DMS79 treated with DMSO at 0.1 percent for 48 hours (cell line): ENCODE data around the gene PLPPR5.

Experiments used
- DNase-seq: peaks from one replicate; lab custom pipeline; 2025; lab: John Stamatoyannopoulos, UW

PLPPR5 gene

GRCh38 chr1:98969798-98970490 is 34.7 kb downstream of the PLPPR5 start:
- no peak for DNase-seq

- DNase-seq = no peak
Observed at GRCh38 chr1:98967122-98967521, 37.5 kb downstream of the PLPPR5 start.

- DNase-seq = no peak
Observed at GRCh38 chr1:98965394-98965793, 39.3 kb downstream of the PLPPR5 start.

GRCh38 chr1:98964198-98964597 is 40.5 kb downstream of the PLPPR5 start:
- DNase-seq = no peak

GRCh38 chr1:98963064-98963758 is 41.5 kb downstream of the PLPPR5 start:
- no peak for DNase-seq

- no peak for DNase-seq
Observed at GRCh38 chr1:98962156-98962555, 42.5 kb downstream of the PLPPR5 start.

- no peak for DNase-seq
Observed at GRCh38 chr1:98949621-98950020, 55.0 kb downstream of the PLPPR5 start.

GRCh38 chr1:98949166-98949565 is 55.5 kb downstream of the PLPPR5 start:
- DNase-seq = no peak

GRCh38 chr1:98947071-98947470 is 57.6 kb downstream of the PLPPR5 start:
- no peak for DNase-seq

- no peak for DNase-seq
Observed at GRCh38 chr1:98940722-98941079, 64.0 kb downstream of the PLPPR5 start.

- no peak for DNase-seq
Observed at GRCh38 chr1:98940069-98940721, 64.5 kb downstream of the PLPPR5 start.

GRCh38 chr1:98939471-98939870 is 65.2 kb downstream of the PLPPR5 start:
- no peak for DNase-seq

GRCh38 chr1:98937347-98937746 is 67.3 kb downstream of the PLPPR5 start:
- DNase-seq = no peak

- no peak for DNase-seq
Observed at GRCh38 chr1:98932184-98932583, 72.5 kb downstream of the PLPPR5 start.

GRCh38 chr1:98931128-98931835 is 73.4 kb downstream of the PLPPR5 start:
- no peak for DNase-seq

GRCh38 chr1:98929437-98929836 is 75.2 kb downstream of the PLPPR5 start:
- DNase-seq = no peak

GRCh38 chr1:98926597-98926996 is 78.1 kb downstream of the PLPPR5 start:
- DNase-seq = no peak

- DNase-seq = no peak
Observed at GRCh38 chr1:98924977-98925376, 79.7 kb downstream of the PLPPR5 start.

- no peak for DNase-seq
Observed at GRCh38 chr1:98923667-98924066, 81.0 kb downstream of the PLPPR5 start.

- DNase-seq = no peak
Observed at GRCh38 chr1:98921817-98922216, 82.8 kb downstream of the PLPPR5 start.

- no peak for DNase-seq
Observed at GRCh38 chr1:98920441-98921110, 84.1 kb downstream of the PLPPR5 start.

GRCh38 chr1:98919652-98920051 is 85.0 kb downstream of the PLPPR5 start:
- no peak for DNase-seq
